Neuronal stem cell (in vitro differentiated cells): ENCODE measurements around the gene NIPSNAP2.
"Not testable (repeated sequence)": the region's sequence is repeated elsewhere in the genome, so short reads cannot be mapped to it uniquely, and the experiment has no call there.

ENCODE experiments used
- DNase-seq: peaks from one replicate; pipeline ENCODE4 v3.0.0-alpha.2; 2013; ENCODE audit warnings: low spot score
- H2AFZ ChIP-seq: one replicate; pipeline ENCODE4 v1.6.1; 2013; ENCODE audit warnings: mild to moderate bottlenecking, low read length, inconsistent platforms
- H2AK5ac ChIP-seq: 2 replicates; pipeline ENCODE4 v1.6.1; 2013; ENCODE audit warnings: low read depth, mild to moderate bottlenecking, inconsistent platforms, low read length, moderate library complexity, mixed read lengths
- H2BK120ac ChIP-seq: 2 replicates; pipeline ENCODE4 v1.6.1; 2013; ENCODE audit warnings: low read depth, mild to moderate bottlenecking, inconsistent platforms, low read length, moderate library complexity, mixed read lengths
- H2BK12ac ChIP-seq: one replicate; pipeline ENCODE4 v1.6.1; 2013; ENCODE audit warnings: low read length, inconsistent platforms
- H2BK15ac ChIP-seq: 2 replicates; pipeline ENCODE4 v1.6.1; 2013; ENCODE audit warnings: mild to moderate bottlenecking, low read length, inconsistent platforms, mixed read lengths
- H2BK5ac ChIP-seq: one replicate; pipeline ENCODE4 v1.6.1; 2013; ENCODE audit warnings: inconsistent platforms, mild to moderate bottlenecking, low read length, moderate library complexity
- H3K14ac ChIP-seq: one replicate; pipeline ENCODE4 v1.6.1; 2013; ENCODE audit warnings: low read length, inconsistent platforms
- H3K18ac ChIP-seq: 2 replicates; pipeline ENCODE4 v1.6.1; 2013; ENCODE audit warnings: low read length, inconsistent platforms
- H3K23ac ChIP-seq: 2 replicates; pipeline ENCODE4 v1.6.1; 2013; ENCODE audit warnings: low read depth, mild to moderate bottlenecking, mixed read lengths, low read length, inconsistent platforms; ENCODE audit not compliant: poor library complexity
- H3K27ac ChIP-seq: replicated peaks from 3 replicates; pipeline ENCODE4 v1.5.1; 2013; ENCODE audit warnings: low read length, inconsistent platforms
- H3K27me3 ChIP-seq, 3 experiments: 2 replicates each; pipeline ENCODE4 v1.6.1; 2013; ENCODE audit warnings: low read length in 3 of 3, mild to moderate bottlenecking in 2 of 3, inconsistent platforms in 1 of 3, low read depth in 1 of 3, mixed read lengths in 1 of 3, moderate library complexity in 1 of 3; ENCODE audit not compliant: control insufficient read depth in 3 of 3, insufficient read depth in 3 of 3
- H3K36me3 ChIP-seq, 2 donors: replicated peaks in 1 of 2; 2 replicates each; pipeline ENCODE4 v1.6.1; 2013; ENCODE audit warnings: low read length in 2 of 2; ENCODE audit not compliant: control insufficient read depth in 2 of 2, insufficient read depth in 2 of 2
- H3K4ac ChIP-seq: 2 replicates; pipeline ENCODE4 v1.6.1; 2013; ENCODE audit warnings: inconsistent platforms, mild to moderate bottlenecking, low read length, moderate library complexity
- H3K4me1 ChIP-seq, 2 donors: 1 replicate in 1 of 2; 2 replicates in 1 of 2; pipeline ENCODE4 v1.6.1; 2013; ENCODE audit warnings: low read length in 2 of 2, low read depth in 1 of 2; ENCODE audit not compliant: control insufficient read depth in 2 of 2, insufficient read depth in 1 of 2
- H3K4me2 ChIP-seq: one replicate; pipeline ENCODE4 v1.6.1; 2013; ENCODE audit warnings: mild to moderate bottlenecking, low read length, inconsistent platforms; ENCODE audit not compliant: insufficient read depth, poor library complexity, severe bottlenecking
- H3K4me3 ChIP-seq, 2 donors: 2 replicates each; pipeline ENCODE4 v1.5.1; 2013; ENCODE audit warnings: low read length in 2 of 2, mild to moderate bottlenecking in 2 of 2, inconsistent platforms in 1 of 2, moderate library complexity in 1 of 2
- H3K79me1 ChIP-seq: one replicate; pipeline ENCODE4 v1.6.1; 2013; ENCODE audit warnings: low read depth, mild to moderate bottlenecking, inconsistent platforms, low read length, moderate library complexity
- H3K9ac ChIP-seq: one replicate; pipeline ENCODE4 v1.6.1; 2013; ENCODE audit warnings: mild to moderate bottlenecking, low read depth, low read length, inconsistent platforms; ENCODE audit not compliant: poor library complexity
- H3K9me3 ChIP-seq, 2 donors: replicated peaks in 1 of 2; 2 replicates each; pipeline versions ENCODE3 to v1.6.1; 2013; ENCODE audit warnings: low read length in 2 of 2, mild to moderate bottlenecking in 2 of 2, inconsistent platforms in 1 of 2, low read depth in 1 of 2, mixed read lengths in 1 of 2, moderate library complexity in 1 of 2; ENCODE audit not compliant: control insufficient read depth in 2 of 2, insufficient read depth in 1 of 2
- H4K8ac ChIP-seq: one replicate; pipeline ENCODE4 v1.6.1; 2013; ENCODE audit warnings: low read depth, mild to moderate bottlenecking, inconsistent platforms, low read length, moderate library complexity
- H4K91ac ChIP-seq: one replicate; pipeline ENCODE4 v1.6.1; 2013; ENCODE audit warnings: low read length, low read depth, mild to moderate bottlenecking, inconsistent platforms; ENCODE audit not compliant: poor library complexity
- WGBS, 2 donors: extraction: QIAGEN DNeasy Blood & Tissue Kit; methylation state at CpG; one replicate each; pipeline ENCODE4 v1.1.7; 2013; ENCODE audit warnings: missing lambda C conversion rate in 2 of 2, mixed read lengths in 1 of 2; ENCODE audit not compliant: insufficient read length in 2 of 2, insufficient replicate concordance in 1 of 2; ENCODE audit errors: extremely low coverage in 2 of 2; 5-methylcytosine and 5-hydroxymethylcytosine counted together

The NIPSNAP2 gene

GRCh38 chr7:56031556-56031955, 67.2 kb downstream of the NIPSNAP2 start:
- not testable (repeated sequence) for DNase-seq, H3K79me1 ChIP-seq, H3K4me2 ChIP-seq, H3K4me1 ChIP-seq, H4K8ac ChIP-seq, H3K9me3 ChIP-seq, H3K14ac ChIP-seq, H2BK12ac ChIP-seq, H3K23ac ChIP-seq, H3K27ac ChIP-seq, H3K18ac ChIP-seq, H2BK120ac ChIP-seq, H2BK5ac ChIP-seq, H3K4ac ChIP-seq, H2AFZ ChIP-seq, H2AK5ac ChIP-seq, H3K4me3 ChIP-seq, H3K27me3 ChIP-seq, H4K91ac ChIP-seq, H3K9ac ChIP-seq, H2BK15ac ChIP-seq
- no CpG with 5 or more reads among the region's 8 CpGs for WGBS, 2 donors
- peaks cover 9 to 50% of the 10 kb centered on the region in 2 donors for H3K36me3 ChIP-seq

- not testable (repeated sequence) for H2BK120ac ChIP-seq, H2AK5ac ChIP-seq, H3K4me1 ChIP-seq, H3K27ac ChIP-seq, H3K9me3 ChIP-seq, H2BK15ac ChIP-seq, DNase-seq, H2BK12ac ChIP-seq, H4K91ac ChIP-seq, H2BK5ac ChIP-seq, H3K23ac ChIP-seq, H3K4me2 ChIP-seq, H3K9ac ChIP-seq, H3K18ac ChIP-seq, H3K4me3 ChIP-seq, H3K14ac ChIP-seq, H4K8ac ChIP-seq, H3K4ac ChIP-seq, H2AFZ ChIP-seq, H3K79me1 ChIP-seq, H3K27me3 ChIP-seq
- no CpG with 5 or more reads among the region's 7 CpGs for WGBS, 2 donors
- peaks cover 8 to 41% of the 10 kb centered on the region in 2 donors for H3K36me3 ChIP-seq
Measured at GRCh38 chr7:56032578-56032977, 68.2 kb downstream of the NIPSNAP2 start.

- Histone ChIP-seq H3K4me1 (no peaks in the 10 kb centered on the region), H2BK12ac (no peak overlapping the region), H2BK120ac (no peak overlapping the region), H3K18ac (peak overlapping the region; percentile 98), H3K4me3 (peak overlapping the region; percentile 56 to 87), H3K9me3 (no peaks in the 10 kb centered on the region), H2AK5ac (no peak overlapping the region), H3K79me1 (no peaks in the 10 kb centered on the region), H3K14ac (no peak overlapping the region), H3K23ac (peak overlapping the region; percentile 89), H3K27ac (peak overlapping the region; percentile 84), H3K4me2 (peak overlapping the region; percentile 82), H3K27me3 (no peaks in the 10 kb centered on the region), H2BK15ac (no peak overlapping the region), H4K91ac (no peak overlapping the region), H2AFZ (peak overlapping the region; percentile 95), H2BK5ac (no peak overlapping the region), H4K8ac (no peak overlapping the region), H3K4ac (no peak overlapping the region), H3K9ac (no peak overlapping the region), H3K36me3 (peaks cover 6 to 36% of the 10 kb centered on the region in 2 donors)
- DNase-seq: peak; percentile 78
- WGBS, 2 donors: no CpG with 5 or more reads among the region's 27 CpGs
Measured at GRCh38 chr7:56033671-56034432, 69.5 kb downstream of the NIPSNAP2 start.

GRCh38 chr7:56040730-56041129, 76.3 kb downstream of the NIPSNAP2 start:
- no peak for DNase-seq
- no peak overlapping the region for H2AFZ ChIP-seq
- H3K4me2 ChIP-seq: no peak overlapping the region
- no peaks in the 10 kb centered on the region for H3K27me3 ChIP-seq
- no peak overlapping the region for H3K4me3 ChIP-seq
- H2BK12ac ChIP-seq: no peak overlapping the region
- H3K79me1 ChIP-seq: no peaks in the 10 kb centered on the region
- no peak overlapping the region for H4K91ac ChIP-seq
- no peak overlapping the region for H3K23ac ChIP-seq
- H3K9me3 ChIP-seq: no peaks in the 10 kb centered on the region
- no peak overlapping the region for H3K27ac ChIP-seq
- no peak overlapping the region for H2AK5ac ChIP-seq
- no peak overlapping the region for H4K8ac ChIP-seq
- H3K4me1 ChIP-seq: no peaks in the 10 kb centered on the region
- H2BK5ac ChIP-seq: no peak overlapping the region
- H3K9ac ChIP-seq: no peak overlapping the region
- no peak overlapping the region for H2BK15ac ChIP-seq
- no peak overlapping the region for H3K4ac ChIP-seq
- no peak overlapping the region for H2BK120ac ChIP-seq
- H3K14ac ChIP-seq: no peak overlapping the region
- no peak overlapping the region for H3K18ac ChIP-seq
- WGBS, 2 donors: no CpG with 5 or more reads among the region's 3 CpGs
- H3K36me3 ChIP-seq: peaks cover 4 to 35% of the 10 kb centered on the region in 2 donors
